Peyer's patch (tissue), 4 donors: ENCODE data around the gene NPBWR2.

ENCODE experiments used
- CTCF ChIP-seq, 6 experiments: fragments of 450-650 bp in 4 of 6; fragments of 200-600 bp in 2 of 6; sonication (generic) in 1 of 6; IDR thresholded peaks; one replicate each; pipeline ENCODE4 v1.5.1; 2017 to 2019; ENCODE audit warnings: antibody characterized with exemption in 6 of 6, mild to moderate bottlenecking in 3 of 6, moderate library complexity in 1 of 6
- POLR2A ChIP-seq, 2 donors: fragments of 450-650 bp; IDR thresholded peaks; one replicate each; pipeline ENCODE4 v1.5.1; 2017; ENCODE audit warnings: antibody characterized with exemption in 2 of 2, mild to moderate bottlenecking in 2 of 2, moderate library complexity in 2 of 2

GRCh38 chr20:64112691-64113443, 5.5 kb upstream of the NPBWR2 start:
- TF ChIP-seq CTCF (IDR thresholded peaks at IDR 0.05) (no peak), POLR2A (IDR thresholded peaks at IDR 0.05) (no peak)
